IPS-18c (cell line): ENCODE measurements around the gene CGNL1.

Experiments used
- H3K4me3 ChIP-seq: 2 replicates; pipeline ENCODE4 v1.7.0; 2013; ENCODE audit warnings: low read depth, mild to moderate bottlenecking, low read length, moderate library complexity; ENCODE audit not compliant: insufficient read depth
- H3K9me3 ChIP-seq: one replicate; pipeline ENCODE4 v1.6.1; 2013; ENCODE audit warnings: mild to moderate bottlenecking, low read length, moderate library complexity; ENCODE audit not compliant: control insufficient read depth, insufficient read depth

Gene CGNL1

GRCh38 chr15:57510647-57511046 is 134.3 kb downstream of the CGNL1 start:
- H3K9me3 ChIP-seq: no peaks in the 10 kb centered on the region
- H3K4me3 ChIP-seq: no peak overlapping the region

GRCh38 chr15:57516327-57517029 is 140.2 kb downstream of the CGNL1 start:
- H3K9me3 ChIP-seq: no peaks in the 10 kb centered on the region

GRCh38 chr15:57517030-57517671 is 140.8 kb downstream of the CGNL1 start:
- H3K4me3 ChIP-seq: no peak overlapping the region

More at GRCh38 chr15:57516327-57517029, 140.2 kb downstream of the CGNL1 start:
- no peak overlapping the region for H3K4me3 ChIP-seq

DNA sequence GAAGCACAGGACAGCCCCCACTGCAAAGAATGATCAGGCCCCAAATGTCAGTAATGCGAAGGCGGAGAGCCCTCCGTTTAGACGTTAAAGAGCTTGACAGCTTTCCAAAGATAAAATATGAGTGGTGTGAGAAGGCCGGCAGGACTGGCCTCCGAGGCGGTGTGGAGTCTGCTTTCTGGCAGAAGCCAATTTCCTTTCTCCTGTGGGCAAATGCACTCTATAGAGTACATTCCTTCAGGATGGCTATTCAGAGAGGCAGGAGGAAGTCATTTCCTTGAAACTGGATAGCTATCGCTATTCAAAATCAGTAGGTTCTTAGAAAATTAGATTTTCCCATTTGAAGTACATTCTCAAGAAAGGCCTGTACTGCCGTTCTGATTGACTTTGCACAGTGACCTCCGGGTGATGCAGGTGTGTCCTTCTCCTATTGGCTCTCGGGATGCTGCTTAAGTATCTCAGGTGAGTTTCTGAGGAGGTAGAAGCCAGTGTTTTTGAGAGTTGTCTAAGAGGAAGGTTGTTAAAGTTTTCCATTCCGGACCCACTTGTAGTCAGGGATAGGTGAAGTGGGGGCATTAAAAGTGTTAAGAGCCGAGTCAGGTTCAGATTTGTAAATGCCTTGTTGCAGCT is 142.6 kb downstream of the CGNL1 start:
- Histone ChIP-seq H3K9me3 (no peaks in the 10 kb centered on the region), H3K4me3 (no peak overlapping the region)

More at GRCh38 chr15:57517030-57517671, 140.8 kb downstream of the CGNL1 start:
- H3K9me3 ChIP-seq: no peaks in the 10 kb centered on the region

GRCh38 chr15:57519806-57520205 is 143.5 kb downstream of the CGNL1 start:
- Histone ChIP-seq H3K9me3 (no peaks in the 10 kb centered on the region), H3K4me3 (no peak overlapping the region)

DNA sequence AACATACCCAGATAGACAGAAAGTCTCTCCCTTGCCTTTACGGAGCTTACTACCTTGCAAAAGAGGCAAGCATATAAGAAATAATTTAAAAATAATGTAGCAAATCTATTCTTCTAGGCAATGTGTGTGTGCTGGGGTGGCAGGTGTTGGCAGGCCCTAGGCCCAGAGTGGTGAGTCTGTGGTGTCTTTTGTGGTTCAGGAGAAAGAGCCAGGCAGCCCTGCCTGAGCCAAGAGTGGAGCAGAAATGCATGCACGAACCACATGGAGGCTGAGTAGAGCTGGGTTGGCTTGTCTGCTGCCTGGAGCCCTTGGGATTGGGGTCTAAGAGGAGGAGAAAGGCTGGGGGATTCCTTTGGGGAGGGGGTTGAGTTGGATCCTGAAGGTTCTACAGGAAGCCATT is 145.2 kb downstream of the CGNL1 start:
- no peak overlapping the region for H3K4me3 ChIP-seq
- no peaks in the 10 kb centered on the region for H3K9me3 ChIP-seq

DNA sequence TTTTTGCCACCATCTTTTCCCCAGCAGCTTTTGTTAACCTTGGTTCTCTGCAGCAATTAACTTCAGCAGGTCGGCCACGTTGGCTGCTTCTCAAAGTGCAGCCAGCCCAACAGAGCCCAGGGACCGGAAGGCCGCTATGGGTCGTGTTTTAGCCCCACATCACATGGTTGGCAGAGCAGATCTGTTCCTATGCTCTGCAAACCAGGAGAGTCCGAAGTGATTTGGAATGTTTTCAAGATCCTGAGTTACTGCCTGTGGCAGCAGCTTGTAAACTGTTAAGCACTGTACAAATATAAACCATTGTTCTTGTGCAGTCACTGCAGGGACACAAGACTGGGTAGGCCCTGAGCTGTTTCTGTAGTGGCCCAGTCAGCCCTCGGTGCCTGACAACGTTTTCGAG is 145.8 kb downstream of the CGNL1 start:
- H3K4me3 ChIP-seq: no peak overlapping the region
- H3K9me3 ChIP-seq: no peaks in the 10 kb centered on the region

DNA sequence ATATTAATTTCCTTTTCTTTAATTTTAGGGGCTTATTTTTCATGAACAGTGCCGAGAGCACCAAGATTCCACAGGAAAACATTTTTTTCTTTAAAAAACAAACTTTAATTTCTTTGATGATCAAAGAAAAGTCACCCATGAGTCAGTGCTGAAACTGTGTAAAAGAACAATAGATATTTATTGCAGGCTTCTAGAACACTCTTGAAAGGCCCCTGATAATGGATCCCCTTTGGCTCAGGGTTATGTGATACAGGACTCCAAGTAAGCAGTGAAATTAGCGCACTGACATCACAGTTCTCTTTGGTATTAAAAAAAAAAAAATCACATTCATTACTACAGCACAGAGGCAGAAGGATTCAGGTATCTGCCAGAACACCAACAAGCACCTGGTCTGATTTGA is 149.3 kb downstream of the CGNL1 start:
- H3K9me3 ChIP-seq: no peaks in the 10 kb centered on the region
- no peak overlapping the region for H3K4me3 ChIP-seq

DNA sequence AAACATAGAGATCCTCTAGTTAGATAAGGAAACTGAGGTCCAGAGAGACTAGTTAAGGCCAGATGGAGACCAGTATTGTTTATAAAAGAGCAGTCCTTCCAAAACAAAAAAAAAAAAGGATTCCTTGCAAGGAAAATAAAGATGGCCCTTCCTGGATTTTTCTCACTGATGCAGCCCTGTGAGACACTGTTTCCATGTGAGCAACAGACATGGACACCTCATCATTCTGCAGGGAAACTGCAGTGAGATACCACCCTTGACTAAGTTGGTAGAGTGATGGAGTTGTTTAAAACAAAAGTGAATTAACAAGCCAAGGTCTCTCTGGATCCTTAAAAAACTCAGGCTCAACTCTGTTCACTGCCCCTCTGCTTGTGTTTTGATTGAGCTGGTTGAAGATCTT is 149.8 kb downstream of the CGNL1 start:
- no peak overlapping the region for H3K4me3 ChIP-seq
- no peaks in the 10 kb centered on the region for H3K9me3 ChIP-seq

DNA sequence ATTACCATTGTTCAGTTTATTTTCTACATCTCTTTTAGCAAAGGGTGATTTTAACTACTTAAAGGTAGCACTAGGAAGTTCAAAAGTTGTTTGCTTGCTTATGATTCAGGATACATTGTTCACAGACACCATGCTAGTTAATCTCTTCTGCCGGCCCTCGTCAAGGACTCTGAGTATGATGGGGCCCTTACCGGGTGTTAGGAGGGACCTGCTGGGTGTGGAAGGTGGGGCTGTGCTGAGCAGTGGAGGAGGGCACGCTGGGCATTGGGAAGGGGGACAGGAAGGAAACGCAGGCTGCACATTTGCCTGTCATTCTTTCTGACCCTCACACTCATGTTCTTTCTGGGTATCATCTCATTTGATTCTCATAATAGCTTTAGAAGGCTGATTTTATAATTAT is 150.3 kb downstream of the CGNL1 start:
- H3K9me3 ChIP-seq: no peaks in the 10 kb centered on the region
- no peak overlapping the region for H3K4me3 ChIP-seq

DNA sequence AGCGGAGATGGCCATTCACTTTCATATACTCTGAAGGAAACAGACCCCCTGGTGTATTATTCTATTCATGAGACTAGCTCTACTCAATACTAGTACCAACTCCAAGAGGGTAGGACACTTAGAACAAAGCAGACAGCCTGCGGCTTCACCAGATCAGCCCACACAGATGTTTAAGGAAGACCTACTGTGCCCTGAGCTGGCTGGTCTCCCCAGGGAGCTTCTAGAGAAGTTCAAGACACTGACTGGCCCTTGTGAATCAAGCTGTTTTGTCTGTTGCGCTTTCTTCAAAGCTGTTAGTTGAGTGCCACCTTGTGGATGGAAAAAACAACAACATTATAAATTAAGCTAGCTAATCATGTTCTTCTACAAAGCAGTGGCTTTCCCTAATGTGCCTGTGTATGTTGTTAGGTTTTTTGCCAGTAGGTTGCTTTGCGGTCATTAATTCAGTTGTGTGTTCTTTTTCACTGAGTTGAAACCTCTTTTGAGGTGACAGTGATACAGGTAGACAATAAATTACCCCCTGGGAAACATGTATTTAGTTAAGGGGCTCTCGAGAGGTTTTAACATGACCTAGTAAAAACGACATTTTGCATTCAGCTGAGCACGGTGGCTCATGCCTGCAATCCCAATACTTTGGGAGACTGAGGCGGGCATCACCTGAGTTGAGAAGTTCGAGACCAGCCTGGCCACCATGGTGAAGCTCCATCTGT is 151.2 kb downstream of the CGNL1 start:
- Histone ChIP-seq H3K4me3 (no peak overlapping the region), H3K9me3 (no peaks in the 10 kb centered on the region)

- Histone ChIP-seq H3K9me3 (no peaks in the 10 kb centered on the region), H3K4me3 (no peak overlapping the region)
These were observed 152.7 kb downstream of the CGNL1 start for GRCh38 chr15:57528940-57529565.

- Histone ChIP-seq H3K9me3 (no peaks in the 10 kb centered on the region), H3K4me3 (no peak overlapping the region)
These were observed 153.4 kb downstream of the CGNL1 start for GRCh38 chr15:57529748-57530147.

GRCh38 chr15:57532731-57533447 is 156.6 kb downstream of the CGNL1 start:
- Histone ChIP-seq H3K9me3 (no peaks in the 10 kb centered on the region), H3K4me3 (no peak overlapping the region)

GRCh38 chr15:57533448-57533799 is 157.1 kb downstream of the CGNL1 start:
- Histone ChIP-seq H3K9me3 (no peaks in the 10 kb centered on the region), H3K4me3 (no peak overlapping the region)

- Histone ChIP-seq H3K4me3 (no peak overlapping the region), H3K9me3 (no peaks in the 10 kb centered on the region)
These were observed 158.0 kb downstream of the CGNL1 start for GRCh38 chr15:57534281-57534680.

DNA sequence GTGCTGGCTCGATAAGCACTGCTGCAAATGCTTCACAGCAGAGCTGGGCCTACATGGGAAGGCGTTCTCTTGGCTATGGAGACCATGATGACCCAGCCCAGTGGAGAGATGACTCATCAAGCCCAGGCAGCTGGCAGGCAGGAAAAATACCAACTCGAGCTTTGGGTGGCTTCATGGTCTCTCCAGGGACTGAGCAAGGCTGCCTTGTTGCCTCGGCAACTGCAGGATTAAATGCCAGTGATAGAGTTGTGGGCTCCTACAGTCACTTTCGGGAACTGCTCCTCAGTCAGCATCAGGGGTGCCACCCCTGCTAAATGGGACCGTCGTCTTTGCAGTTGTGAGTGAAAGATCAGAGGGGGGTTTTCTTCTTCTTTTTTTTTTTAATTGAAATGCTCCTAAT is 160.8 kb downstream of the CGNL1 start:
- no peaks in the 10 kb centered on the region for H3K9me3 ChIP-seq

More for the DNA sequence above, 160.8 kb downstream of the CGNL1 start:
- no peak overlapping the region for H3K4me3 ChIP-seq
